ENCODE data around the gene KCP.

KCP gene

DNA sequence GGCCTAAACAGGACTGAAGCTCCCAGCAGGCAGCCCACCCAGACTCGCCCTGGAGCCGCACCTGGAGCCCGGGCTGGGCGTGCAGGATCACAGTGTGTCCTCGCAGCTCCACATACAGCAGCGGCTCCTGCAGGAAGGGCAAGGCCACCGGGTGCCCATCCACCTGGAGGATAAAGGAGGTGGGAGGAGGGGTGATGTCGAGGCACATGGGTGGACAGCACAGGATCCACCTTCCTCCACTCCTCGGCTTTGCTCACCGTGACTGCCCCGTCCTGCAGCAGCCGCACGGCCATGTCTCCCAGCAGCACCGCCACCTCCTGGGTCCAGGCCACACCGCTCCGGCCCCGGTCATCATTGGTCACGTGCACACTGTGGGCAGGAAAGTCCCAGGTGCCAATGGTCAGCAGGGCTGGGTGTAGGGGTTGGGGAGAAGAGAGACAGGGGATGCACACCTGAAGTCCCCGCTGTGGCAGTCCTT, 31.0 kb downstream of the KCP start:
- DNase-seq (ENCODE audit: extremely low spot score): no peak
- ChIA-PET CTCF (interaction anchor here (0.8 to 5.7 kb wide), 9 partner anchors 9 to 453 kb away, joined by 3 to 75 read pairs (median 5); partner anchors contain the start of gene ATP6V1F), POLR2A (no interaction called here)
- TF ChIP-seq, protein P1, sequence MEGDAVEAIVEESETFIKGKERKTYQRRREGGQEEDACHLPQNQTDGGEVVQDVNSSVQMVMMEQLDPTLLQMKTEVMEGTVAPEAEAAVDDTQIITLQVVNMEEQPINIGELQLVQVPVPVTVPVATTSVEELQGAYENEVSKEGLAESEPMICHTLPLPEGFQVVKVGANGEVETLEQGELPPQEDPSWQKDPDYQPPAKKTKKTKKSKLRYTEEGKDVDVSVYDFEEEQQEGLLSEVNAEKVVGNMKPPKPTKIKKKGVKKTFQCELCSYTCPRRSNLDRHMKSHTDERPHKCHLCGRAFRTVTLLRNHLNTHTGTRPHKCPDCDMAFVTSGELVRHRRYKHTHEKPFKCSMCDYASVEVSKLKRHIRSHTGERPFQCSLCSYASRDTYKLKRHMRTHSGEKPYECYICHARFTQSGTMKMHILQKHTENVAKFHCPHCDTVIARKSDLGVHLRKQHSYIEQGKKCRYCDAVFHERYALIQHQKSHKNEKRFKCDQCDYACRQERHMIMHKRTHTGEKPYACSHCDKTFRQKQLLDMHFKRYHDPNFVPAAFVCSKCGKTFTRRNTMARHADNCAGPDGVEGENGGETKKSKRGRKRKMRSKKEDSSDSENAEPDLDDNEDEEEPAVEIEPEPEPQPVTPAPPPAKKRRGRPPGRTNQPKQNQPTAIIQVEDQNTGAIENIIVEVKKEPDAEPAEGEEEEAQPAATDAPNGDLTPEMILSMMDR (IDR thresholded peaks at IDR 0.05; ENCODE audit: control extremely low read depth, extremely low read depth, low read depth, missing control alignments): no peak

DNA sequence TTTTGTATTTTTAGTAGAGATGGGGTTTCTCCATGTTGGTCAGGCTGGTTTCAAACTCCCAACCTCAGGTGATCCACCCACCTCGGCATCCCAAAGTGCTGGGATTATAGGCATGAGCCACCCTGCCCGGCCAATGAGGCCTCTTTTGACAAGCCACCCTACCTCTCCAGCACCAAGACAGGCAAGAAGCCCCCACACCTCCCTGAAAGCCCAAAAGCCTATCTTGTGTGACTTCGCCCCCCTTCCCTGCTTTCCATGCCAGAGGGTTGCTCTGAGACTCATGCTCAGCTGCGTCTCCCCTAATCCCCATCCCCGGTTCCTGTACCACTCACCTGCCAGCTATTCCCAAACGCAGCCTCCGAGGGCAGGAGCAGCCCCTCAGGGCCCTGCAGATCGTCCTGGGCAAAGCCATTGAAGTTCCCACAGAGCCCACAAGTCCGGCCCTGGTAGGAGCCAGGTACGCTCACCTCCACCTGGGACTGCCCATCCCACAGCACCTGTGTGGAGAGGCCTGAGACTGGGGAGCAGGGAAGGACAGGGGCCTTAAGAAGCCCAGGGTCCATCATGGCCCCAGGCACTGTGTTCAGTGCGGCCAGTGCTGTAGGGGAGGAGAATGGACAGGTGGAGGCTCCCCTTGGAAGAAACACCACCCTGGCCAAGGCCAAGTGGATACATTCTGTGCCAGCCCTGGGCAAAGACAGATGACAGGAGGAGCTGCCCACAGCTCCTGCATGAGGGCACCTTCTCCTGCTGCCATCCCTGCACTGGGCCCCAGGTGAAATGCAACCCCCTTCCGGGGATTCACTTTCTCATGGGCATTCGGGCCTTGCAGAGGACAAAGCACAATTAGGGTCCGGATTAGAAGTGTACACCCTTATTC, 32.0 kb downstream of the KCP start:
- ChIA-PET POLR2A (interaction anchor here (0.6 kb wide), 1 partner anchor 176 kb away, joined by 5 read pairs; no protein-coding TSS in a partner anchor), CTCF (interaction anchor here (0.9 to 5.7 kb wide), 4 partner anchors 15 to 452 kb away, joined by 4 to 46 read pairs (median 13); partner anchors contain the start of gene ATP6V1F)
- DNase-seq (ENCODE audit: extremely low spot score): no peak

DNA sequence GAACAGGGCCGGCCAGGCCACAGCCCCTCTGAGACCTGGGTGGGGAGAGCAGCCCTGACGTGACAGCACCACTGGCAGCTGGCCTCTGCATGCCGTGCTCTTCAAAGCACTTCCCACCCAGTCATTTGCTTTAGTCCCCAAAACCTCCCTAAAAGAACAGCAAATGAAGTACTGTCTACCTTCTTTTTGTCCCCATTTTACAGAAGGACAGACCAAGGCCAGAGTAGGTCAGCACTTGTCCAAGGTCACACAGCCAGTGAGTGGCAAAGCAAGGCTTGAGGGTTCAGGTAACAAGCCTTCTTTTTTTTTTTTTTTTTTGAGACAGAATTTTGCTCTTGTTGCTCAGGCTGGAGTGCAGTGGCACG, 32.8 kb downstream of the KCP start:
- ChIA-PET CTCF (no interaction called here), POLR2A (interaction anchor here (0.6 kb wide), 1 partner anchor 177 kb away, joined by 5 read pairs; no protein-coding TSS in a partner anchor)
- TF ChIP-seq, protein P1 (IDR thresholded peaks at IDR 0.05; ENCODE audit: control extremely low read depth, extremely low read depth, low read depth, missing control alignments): no peak
- no peak for DNase-seq (ENCODE audit: extremely low spot score)

More for the DNA sequence above, 32.0 kb downstream of the KCP start:
- TF ChIP-seq, protein P1 (IDR thresholded peaks at IDR 0.05; ENCODE audit: control extremely low read depth, extremely low read depth, low read depth, missing control alignments): no peak

DNA sequence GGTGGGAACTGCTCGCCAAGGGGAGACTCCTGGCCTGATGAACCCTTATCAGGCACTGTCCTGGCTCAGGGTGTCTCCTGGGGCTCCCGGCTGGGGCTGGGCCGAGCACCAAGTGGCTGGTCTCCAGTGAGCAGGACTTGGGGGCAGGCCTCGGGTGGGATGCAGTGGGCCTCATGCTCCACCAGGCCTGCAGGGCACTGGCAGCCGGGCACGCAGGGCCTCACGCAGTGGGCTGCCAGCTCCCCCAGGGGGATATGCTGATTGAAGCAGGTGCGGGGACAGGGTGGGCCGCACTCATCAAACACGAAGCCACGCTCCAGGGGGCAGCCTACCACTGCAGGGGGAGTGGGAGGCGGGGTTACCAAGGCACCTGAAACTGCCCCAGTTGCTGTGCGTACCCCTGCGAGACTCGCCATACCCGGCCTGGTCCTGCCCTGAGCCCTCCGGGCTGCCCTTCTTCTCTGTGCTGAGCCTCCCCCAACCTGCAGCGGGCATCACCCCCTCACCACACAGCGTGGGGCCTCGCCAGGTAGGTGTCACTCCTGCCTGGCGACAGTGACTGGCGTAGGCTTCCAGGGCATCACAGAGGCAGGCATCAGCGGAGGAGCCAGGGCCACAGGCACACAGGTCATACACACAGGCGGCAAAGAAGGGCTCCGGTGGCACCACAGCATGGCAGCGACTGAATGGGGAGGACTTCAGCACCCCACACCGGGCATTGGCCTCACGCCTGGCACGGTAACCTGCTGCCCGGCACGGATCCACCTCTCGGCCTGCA, 33.3 kb downstream of the KCP start:
- POLR2A ChIA-PET: no interaction called here
- TF ChIP-seq, protein P1 (IDR thresholded peaks at IDR 0.05; ENCODE audit: control extremely low read depth, extremely low read depth, low read depth, missing control alignments): no peak
- CTCF ChIA-PET: no interaction called here
- no peak for DNase-seq (ENCODE audit: extremely low spot score)

DNA sequence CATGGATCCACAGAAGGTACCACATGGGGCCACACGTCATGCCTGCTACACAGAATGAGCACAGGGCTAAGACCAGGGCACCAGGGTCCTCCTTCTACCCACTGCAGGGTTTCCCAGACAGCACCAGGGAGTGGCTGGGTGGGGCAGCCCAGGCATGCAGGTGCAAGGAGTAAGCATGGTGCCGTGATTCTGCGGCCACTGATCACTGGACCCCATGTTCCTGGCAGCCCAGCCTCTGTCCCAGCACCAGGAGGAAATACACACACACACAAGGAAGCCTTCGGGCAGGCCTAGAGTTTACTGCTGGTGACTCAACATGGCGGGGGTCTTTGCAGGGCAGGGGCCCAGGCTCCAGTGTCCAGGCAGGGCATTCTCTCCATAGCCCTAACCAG, 33.9 kb downstream of the KCP start:
- DNase-seq (ENCODE audit: extremely low spot score): no peak
- POLR2A ChIA-PET: no interaction called here
- TF ChIP-seq, protein P1 (IDR thresholded peaks at IDR 0.05; ENCODE audit: control extremely low read depth, extremely low read depth, low read depth, missing control alignments): no peak
- CTCF ChIA-PET: interaction anchor here (1.1 kb wide), 1 partner anchor 8 kb away, joined by 6 read pairs; no protein-coding TSS in a partner anchor

DNA sequence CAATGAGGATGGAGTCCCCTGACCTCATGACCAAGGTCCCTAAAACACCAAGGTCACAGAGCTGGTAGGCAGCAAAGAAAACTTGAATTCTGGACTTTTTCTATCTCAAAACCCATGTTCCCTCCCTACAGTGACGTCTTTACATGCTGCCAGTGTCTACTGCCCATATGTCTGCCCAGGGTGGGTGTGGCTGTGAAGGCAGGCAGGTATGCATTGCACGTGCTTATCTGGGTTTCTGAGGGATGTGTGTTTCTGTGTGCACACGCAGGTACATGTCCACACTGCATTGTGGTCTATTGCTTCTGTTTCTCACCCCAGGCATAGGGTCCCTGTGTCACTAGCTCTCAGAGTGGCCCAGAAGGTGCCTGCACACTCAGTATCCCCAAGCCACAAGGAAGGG, 34.4 kb downstream of the KCP start:
- DNase-seq (ENCODE audit: extremely low spot score): no peak
- CTCF ChIA-PET: interaction anchor here (1.1 kb wide), 1 partner anchor 8 kb away, joined by 6 read pairs; no protein-coding TSS in a partner anchor
- TF ChIP-seq, protein P1 (IDR thresholded peaks at IDR 0.05; ENCODE audit: control extremely low read depth, extremely low read depth, low read depth, missing control alignments): no peak
- POLR2A ChIA-PET: no interaction called here

All from GM10248 (cell line).